Breast epithelium (tissue), 3 donors: Measurements from ENCODE around the gene PATL2.

Experiments used
- CTCF ChIP-seq, 3 donors: fragments of 450-650 bp; IDR thresholded peaks; one replicate each; pipeline ENCODE4 v1.5.1; 2016 to 2017; ENCODE audit warnings: antibody characterized with exemption in 3 of 3, mild to moderate bottlenecking in 3 of 3, moderate library complexity in 3 of 3
- POLR2A ChIP-seq: fragments of 450-650 bp; IDR thresholded peaks from one replicate; pipeline ENCODE4 v1.6.1; 2016; ENCODE audit warnings: antibody characterized with exemption, mild to moderate bottlenecking, moderate library complexity

DNA sequence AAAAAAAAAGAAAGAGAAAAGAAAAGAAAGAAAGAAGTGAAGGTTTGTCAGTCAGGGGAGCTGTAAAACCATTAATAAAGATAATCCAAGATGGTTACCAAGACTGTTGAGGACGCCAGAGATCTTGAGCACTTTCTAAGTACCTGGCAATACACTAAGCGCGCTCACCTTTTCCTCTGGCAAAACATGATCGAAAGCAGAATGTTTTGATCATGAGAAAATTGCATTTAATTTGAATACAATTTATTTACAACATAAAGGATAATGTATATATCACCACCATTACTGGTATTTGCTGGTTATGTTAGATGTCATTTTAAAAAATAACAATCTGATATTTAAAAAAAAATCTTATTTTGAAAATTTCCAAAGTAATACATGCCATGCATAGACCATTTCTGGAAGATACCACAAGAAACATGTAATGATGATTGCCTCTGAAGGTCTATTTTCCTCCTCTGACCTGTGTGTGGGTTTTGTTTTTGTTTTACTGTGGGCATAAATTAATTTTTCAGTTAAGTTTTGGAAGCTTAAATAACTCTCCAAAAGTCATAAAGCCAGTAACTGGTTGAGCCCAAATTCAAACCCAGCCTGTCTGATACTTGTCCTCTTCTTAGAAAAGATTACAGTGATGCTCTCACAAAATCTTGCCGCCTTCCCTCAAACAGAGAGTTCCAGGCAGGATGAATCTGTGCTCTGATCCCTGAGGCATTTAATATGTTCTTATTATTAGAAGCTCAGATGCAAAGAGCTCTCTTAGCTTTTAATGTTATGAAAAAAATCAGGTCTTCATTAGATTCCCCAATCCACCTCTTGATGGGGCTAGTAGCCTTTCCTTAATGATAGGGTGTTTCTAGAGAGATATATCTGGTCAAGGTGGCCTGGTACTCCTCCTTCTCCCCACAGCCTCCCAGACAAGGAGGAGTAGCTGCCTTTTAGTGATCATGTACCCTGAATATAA is 2.2 kb upstream of the PATL2 start:
- TF ChIP-seq CTCF (IDR thresholded peaks at IDR 0.05) (no peak), POLR2A (no peak)
